CD4-positive, CD25-positive, alpha-beta regulatory T cell (primary cell): ENCODE measurements around the gene ZMYM2. TPM values are rescaled to one million over a fixed set of nuclear protein-coding genes. Genes with fewer than 3 reads are reported as not detected.

ENCODE experiments used
- ATAC-seq, 2 donors: fragments of 150-1000 bp; cut with Tn5 transposase; one replicate each; pipeline ENCODE4 v1.10.0; 2021; ENCODE audit warnings: low read depth in 2 of 2, moderate number of reproducible peaks in 2 of 2, moderate library complexity in 1 of 2
- DNase-seq, 3 donors: peaks; one replicate each; pipeline versions ENCODE4 v3.0.0 to v3.0.0-alpha.2; 2012 to 2022; ENCODE audit warnings: mixed read lengths in 1 of 3
- H3K27ac ChIP-seq: one replicate; pipeline ENCODE4 v1.7.0; 2013; ENCODE audit warnings: mild to moderate bottlenecking, low read length; ENCODE audit not compliant: insufficient read depth, poor library complexity, severe bottlenecking
- H3K27me3 ChIP-seq: one replicate; pipeline ENCODE4 v1.7.0; 2013; ENCODE audit warnings: low read length; ENCODE audit not compliant: control insufficient read depth, insufficient read depth
- H3K36me3 ChIP-seq: one replicate; pipeline ENCODE4 v1.7.0; 2013; ENCODE audit warnings: mild to moderate bottlenecking, low read length, moderate library complexity; ENCODE audit not compliant: control insufficient read depth, insufficient read depth
- H3K4me1 ChIP-seq: 2 replicates; pipeline ENCODE4 v1.7.0; 2013; ENCODE audit warnings: mild to moderate bottlenecking, low read length; ENCODE audit not compliant: insufficient read depth, control insufficient read depth, poor library complexity, severe bottlenecking
- H3K4me3 ChIP-seq: one replicate; pipeline ENCODE4 v1.7.0; 2013; ENCODE audit warnings: low read depth, mild to moderate bottlenecking, low read length, moderate library complexity
- H3K9me3 ChIP-seq, 2 experiments: 1 replicate in 1 of 2; 2 replicates in 1 of 2; pipeline ENCODE4 v1.7.0; 2013; ENCODE audit warnings: low read length in 2 of 2, mild to moderate bottlenecking in 1 of 2, moderate library complexity in 1 of 2; ENCODE audit not compliant: control insufficient read depth in 2 of 2
- H3K27ac Mint-ChIP-seq, 3 donors: one replicate each; pipeline ENCODE4 v1.8.0; 2020 to 2022; ENCODE audit warnings: mild to moderate bottlenecking in 3 of 3, mixed read lengths in 3 of 3, moderate library complexity in 2 of 3
- H3K27me3 Mint-ChIP-seq: one replicate; pipeline ENCODE4 v1.8.0; 2022; ENCODE audit warnings: mild to moderate bottlenecking, mixed read lengths
- H3K36me3 Mint-ChIP-seq: one replicate; pipeline ENCODE4 v1.8.0; 2020; ENCODE audit warnings: mixed read lengths
- H3K4me1 Mint-ChIP-seq, 4 donors: one replicate each; pipeline ENCODE4 v1.8.0; 2020 to 2022; ENCODE audit warnings: mixed read lengths in 4 of 4, mild to moderate bottlenecking in 1 of 4
- H3K4me3 Mint-ChIP-seq, 4 donors: one replicate each; pipeline ENCODE4 v1.8.0; 2020 to 2022; ENCODE audit warnings: mild to moderate bottlenecking in 4 of 4, mixed read lengths in 4 of 4, moderate library complexity in 3 of 4
- H3K9me3 Mint-ChIP-seq, 7 donors: one replicate each; pipeline ENCODE4 v1.8.0; 2020 to 2022; ENCODE audit warnings: mixed read lengths in 7 of 7, mild to moderate bottlenecking in 3 of 7, moderate library complexity in 2 of 7
- polyA plus RNA-seq, 4 donors: library from polyadenylated mRNA; unstranded; fragments of 300-500 nt; fragmentation: Illumina TruSeq; gene quantifications; one replicate each; pipeline ENCODE4 v1.2.3, GENCODE V29; 2021
- total RNA-seq: library from RNA; stranded (reverse); gene quantifications from one replicate; pipeline ENCODE4 v1.2.3, GENCODE V29; 2022

ZMYM2 gene
- total and polyA plus RNA-seq, 5 donors from 2014 or later: 11.0 to 112 (median 13.9) TPM

GRCh38 chr13:20132052-20132634, 173.6 kb downstream of the ZMYM2 start:
- Mint-ChIP-seq H3K4me3 (no peak overlapping the region), H3K4me1 (peaks cover 0 to 9% (median 0%) of the 10 kb centered on the region in 4 donors), H3K27me3 (peaks cover 18% of the 10 kb centered on the region), H3K27ac (no peak overlapping the region), H3K9me3 (peaks cover 0 to 2% (median 0%) of the 10 kb centered on the region in 7 donors), H3K36me3 (no peaks in the 10 kb centered on the region)
- DNase-seq (no peak), ATAC-seq (no peak)
- H3K9me3 ChIP-seq: no peaks in the 10 kb centered on the region
- no peak overlapping the region for H3K4me3 ChIP-seq
- H3K27ac ChIP-seq: no peak overlapping the region
- H3K27me3 ChIP-seq: peaks cover 30% of the 10 kb centered on the region
- H3K4me1 ChIP-seq: peaks cover 23% of the 10 kb centered on the region
- no peaks in the 10 kb centered on the region for H3K36me3 ChIP-seq

- no peaks in the 10 kb centered on the region for H3K9me3 ChIP-seq
- H3K4me3 Mint-ChIP-seq: no peak overlapping the region
- H3K9me3 Mint-ChIP-seq: peaks cover 0 to 2% (median 0%) of the 10 kb centered on the region in 7 donors
- peaks cover 36% of the 10 kb centered on the region for H3K27me3 ChIP-seq
- H3K27ac ChIP-seq: no peak overlapping the region
- H3K36me3 Mint-ChIP-seq: no peaks in the 10 kb centered on the region
- no peak for DNase-seq
- H3K36me3 ChIP-seq: no peaks in the 10 kb centered on the region
- peaks cover 29% of the 10 kb centered on the region for H3K27me3 Mint-ChIP-seq
- H3K4me3 ChIP-seq: no peak overlapping the region
- H3K4me1 Mint-ChIP-seq: no peaks in the 10 kb centered on the region
- peaks cover 4% of the 10 kb centered on the region for H3K4me1 ChIP-seq
- H3K27ac Mint-ChIP-seq: no peak overlapping the region
- no peak for ATAC-seq
Measured at GRCh38 chr13:20134732-20135131, 176.2 kb downstream of the ZMYM2 start.

- H3K27ac ChIP-seq: no peak overlapping the region
- H3K27me3 Mint-ChIP-seq: peaks cover 50% of the 10 kb centered on the region
- DNase-seq (peak in 2 of 3 donors; percentile 19 to 60), ATAC-seq (peak; percentile 22 to 31)
- no peak overlapping the region for H3K4me3 Mint-ChIP-seq
- peaks cover 0 to 4% (median 0%) of the 10 kb centered on the region in 4 donors for H3K4me1 Mint-ChIP-seq
- H3K36me3 ChIP-seq: no peaks in the 10 kb centered on the region
- H3K4me3 ChIP-seq: no peak overlapping the region
- no peaks in the 10 kb centered on the region for H3K36me3 Mint-ChIP-seq
- peaks cover 37% of the 10 kb centered on the region for H3K27me3 ChIP-seq
- no peak overlapping the region for H3K27ac Mint-ChIP-seq
- H3K9me3 Mint-ChIP-seq: peaks cover 0 to 2% (median 0%) of the 10 kb centered on the region in 7 donors
- peaks cover 4% of the 10 kb centered on the region for H3K4me1 ChIP-seq
- H3K9me3 ChIP-seq: no peaks in the 10 kb centered on the region
Measured at GRCh38 chr13:20136781-20137703, 178.5 kb downstream of the ZMYM2 start.

GRCh38 chr13:20137875-20138274, 179.3 kb downstream of the ZMYM2 start:
- ATAC-seq (no peak), DNase-seq (no peak)
- peaks cover 0 to 2% (median 0%) of the 10 kb centered on the region in 7 donors for H3K9me3 Mint-ChIP-seq
- H3K36me3 Mint-ChIP-seq: no peaks in the 10 kb centered on the region
- H3K36me3 ChIP-seq: no peaks in the 10 kb centered on the region
- H3K4me3 Mint-ChIP-seq: no peak overlapping the region
- no peaks in the 10 kb centered on the region for H3K9me3 ChIP-seq
- H3K27ac Mint-ChIP-seq: no peak overlapping the region
- peaks cover 50% of the 10 kb centered on the region for H3K27me3 Mint-ChIP-seq
- no peak overlapping the region for H3K27ac ChIP-seq
- peaks cover 4% of the 10 kb centered on the region for H3K4me1 ChIP-seq
- peaks cover 37% of the 10 kb centered on the region for H3K27me3 ChIP-seq
- no peak overlapping the region for H3K4me3 ChIP-seq
- peaks cover 0 to 4% (median 0%) of the 10 kb centered on the region in 4 donors for H3K4me1 Mint-ChIP-seq

GRCh38 chr13:20140487-20140886, 182.0 kb downstream of the ZMYM2 start:
- DNase-seq: no peak
- Mint-ChIP-seq H3K4me1 (peaks cover 0 to 6% (median 2%) of the 10 kb centered on the region in 4 donors), H3K27ac (no peak overlapping the region), H3K27me3 (peaks cover 61% of the 10 kb centered on the region), H3K9me3 (peaks cover 0 to 2% (median 0%) of the 10 kb centered on the region in 7 donors), H3K36me3 (no peaks in the 10 kb centered on the region), H3K4me3 (no peak overlapping the region)
- Histone ChIP-seq H3K4me1 (peaks cover 4% of the 10 kb centered on the region), H3K27me3 (peaks cover 28% of the 10 kb centered on the region), H3K27ac (no peak overlapping the region), H3K36me3 (no peaks in the 10 kb centered on the region), H3K9me3 (no peaks in the 10 kb centered on the region), H3K4me3 (no peak overlapping the region)
- no peak for ATAC-seq

Other genes with a start within 250 kb of the ZMYM2 start
- gene PSPC1, start 175.8 kb upstream of the ZMYM2 start, total RNA-seq: 107 TPM
- gene PSPC1, start 175.8 kb upstream of the ZMYM2 start, polyA plus RNA-seq: 10 to 100 TPM; 24.4 to 36.0 (median 29.9) TPM
- gene ZMYM5, start 95.1 kb upstream of the ZMYM2 start, total RNA-seq: 32.9 TPM
- gene ZMYM5, start 95.1 kb upstream of the ZMYM2 start, polyA plus RNA-seq: 10 to 100 TPM; 21.0 to 27.0 (median 25.6) TPM
- not detected for gene GJA3, start 202.3 kb downstream of the ZMYM2 start, total RNA-seq
- under 1 TPM in 1 of 4 donors, not detected in 3; 0.06 TPM for gene GJA3, start 202.3 kb downstream of the ZMYM2 start, polyA plus RNA-seq
- not detected for gene GJB2, start 234.2 kb downstream of the ZMYM2 start, total RNA-seq
- not detected for gene GJB2, start 234.2 kb downstream of the ZMYM2 start, polyA plus RNA-seq